ENCODE data around the gene VPS52. TPM values are rescaled to one million over a fixed set of nuclear protein-coding genes. Genes with fewer than 3 reads are reported as not detected.
A peak's percentile ranks its signal among the peaks of the same experiment; 100 is the strongest.

The VPS52 gene
- total and polyA plus RNA-seq, 9 of the 15 experiments (the other 6 are each of a cell fraction or from before 2014, with no cell fraction given): 24.4 to 103 (median 40.2) TPM

GRCh38 chr6:33279971-33280511, 8.4 kb upstream of the VPS52 start (continued):
- TF ChIP-seq MEF2A (IDR thresholded peaks at IDR 0.05; ENCODE audit: control insufficient read depth, low read depth, low read length): peak; percentile 43; the same call in 1 of the 2 replicates
- TF ChIP-seq KAT7 (CRISPR knock-in tag; IDR thresholded peaks at IDR 0.05; ENCODE audit: borderline replicate concordance): peak; percentile 29; the same call in 1 of the 2 replicates
- TF ChIP-seq GABPA (tag; conservative IDR thresholded peaks at IDR 0.05; ENCODE audit: low read depth): peak; percentile 52
- TF ChIP-seq, protein P1, sequence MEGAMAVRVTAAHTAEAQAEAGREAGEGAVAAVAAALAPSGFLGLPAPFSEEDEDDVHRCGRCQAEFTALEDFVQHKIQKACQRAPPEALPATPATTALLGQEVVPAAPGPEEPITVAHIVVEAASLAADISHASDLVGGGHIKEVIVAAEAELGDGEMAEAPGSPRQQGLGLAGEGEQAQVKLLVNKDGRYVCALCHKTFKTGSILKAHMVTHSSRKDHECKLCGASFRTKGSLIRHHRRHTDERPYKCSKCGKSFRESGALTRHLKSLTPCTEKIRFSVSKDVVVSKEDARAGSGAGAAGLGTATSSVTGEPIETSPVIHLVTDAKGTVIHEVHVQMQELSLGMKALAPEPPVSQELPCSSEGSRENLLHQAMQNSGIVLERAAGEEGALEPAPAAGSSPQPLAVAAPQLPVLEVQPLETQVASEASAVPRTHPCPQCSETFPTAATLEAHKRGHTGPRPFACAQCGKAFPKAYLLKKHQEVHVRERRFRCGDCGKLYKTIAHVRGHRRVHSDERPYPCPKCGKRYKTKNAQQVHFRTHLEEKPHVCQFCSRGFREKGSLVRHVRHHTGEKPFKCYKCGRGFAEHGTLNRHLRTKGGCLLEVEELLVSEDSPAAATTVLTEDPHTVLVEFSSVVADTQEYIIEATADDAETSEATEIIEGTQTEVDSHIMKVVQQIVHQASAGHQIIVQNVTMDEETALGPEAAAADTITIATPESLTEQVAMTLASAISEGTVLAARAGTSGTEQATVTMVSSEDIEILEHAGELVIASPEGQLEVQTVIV (CRISPR knock-in tag; IDR thresholded peaks at IDR 0.05; ENCODE audit: borderline replicate concordance): no peak
- no peak for TF ChIP-seq ZNF696 (CRISPR knock-in tag; conservative IDR thresholded peaks at IDR 0.05)
- TF ChIP-seq SIRT6 (IDR thresholded peaks at IDR 0.05; ENCODE audit: low read depth, low read length): no peak
- TF ChIP-seq CBX2 (IDR thresholded peaks at IDR 0.05; ENCODE audit: insufficient read depth, low read length, poor library complexity, severe bottlenecking): no peak
- no peak for TF ChIP-seq FOXJ3 (CRISPR knock-in tag; IDR thresholded peaks at IDR 0.05)
- no peak for TF ChIP-seq PRPF4 (IDR thresholded peaks at IDR 0.05; ENCODE audit: insufficient read depth, low read depth, low read length, poor library complexity, severe bottlenecking)
- no peak for TF ChIP-seq MTA2 (IDR thresholded peaks at IDR 0.05; ENCODE audit: low read depth)
- TF ChIP-seq, protein P2, sequence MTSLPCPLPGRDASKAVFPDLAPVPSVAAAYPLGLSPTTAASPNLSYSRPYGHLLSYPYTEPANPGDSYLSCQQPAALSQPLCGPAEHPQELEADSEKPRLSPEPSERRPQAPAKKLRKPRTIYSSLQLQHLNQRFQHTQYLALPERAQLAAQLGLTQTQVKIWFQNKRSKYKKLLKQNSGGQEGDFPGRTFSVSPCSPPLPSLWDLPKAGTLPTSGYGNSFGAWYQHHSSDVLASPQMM (CRISPR knock-in tag; IDR thresholded peaks at IDR 0.05): no peak
- peak; percentile 48; the same call in 1 of the 2 replicates for TF ChIP-seq SMAD4 (CRISPR knock-in tag; conservative IDR thresholded peaks at IDR 0.05)
- no peak for TF ChIP-seq SAFB2 (IDR thresholded peaks at IDR 0.05; ENCODE audit: borderline replicate concordance, low read depth, low read length, severe bottlenecking)
- TF ChIP-seq ESRRB (CRISPR knock-in tag; IDR thresholded peaks at IDR 0.05; ENCODE audit: borderline replicate concordance): no peak
- no peak for TF ChIP-seq CCNT2 (IDR thresholded peaks at IDR 0.05; ENCODE audit: borderline replicate concordance, extremely low read depth, insufficient read length, low read depth, low read length)
- peak; percentile 71; the same call in 1 of the 2 replicates for TF ChIP-seq ARID2 (IDR thresholded peaks at IDR 0.05)
- TF ChIP-seq HMGN3 (IDR thresholded peaks at IDR 0.05; ENCODE audit: borderline replicate concordance, extremely low read depth, insufficient read length, low read depth, low read length): no peak
- no peak for TF ChIP-seq NONO (IDR thresholded peaks at IDR 0.05; ENCODE audit: low read depth in 2 of 2, low read length in 1 of 2)
- no peak for TF ChIP-seq ZNF280A (IDR thresholded peaks at IDR 0.05; ENCODE audit: low read depth, partially characterized antibody)
- no peak for TF ChIP-seq ELF4 (CRISPR knock-in tag; IDR thresholded peaks at IDR 0.05)
- TF ChIP-seq TCFL5 (CRISPR knock-in tag; conservative IDR thresholded peaks at IDR 0.05): no peak
- no peak for TF ChIP-seq ZFP36 (IDR thresholded peaks at IDR 0.05; ENCODE audit: low read depth, low read length, partially characterized antibody)
- no peak for TF ChIP-seq PHF8 (IDR thresholded peaks at IDR 0.05; ENCODE audit: borderline replicate concordance, low read length)
- TF ChIP-seq STAT5B (CRISPR knock-in tag; IDR thresholded peaks at IDR 0.05): no peak
